Activated T-cell treated with anti-CD3 and anti-CD28 coated beads, Interleukin-2, amount 50 U/mL, for 1 hour (primary cell): ENCODE measurements around the gene PDE7B.
"Not testable (repeated sequence)": the region's sequence is repeated elsewhere in the genome, so short reads cannot be mapped to it uniquely, and the experiment has no call there.

Source experiments
- DNase-seq: peaks from one replicate; pipeline ENCODE4 v3.0.0-alpha.2; 2020

Gene PDE7B

DNA sequence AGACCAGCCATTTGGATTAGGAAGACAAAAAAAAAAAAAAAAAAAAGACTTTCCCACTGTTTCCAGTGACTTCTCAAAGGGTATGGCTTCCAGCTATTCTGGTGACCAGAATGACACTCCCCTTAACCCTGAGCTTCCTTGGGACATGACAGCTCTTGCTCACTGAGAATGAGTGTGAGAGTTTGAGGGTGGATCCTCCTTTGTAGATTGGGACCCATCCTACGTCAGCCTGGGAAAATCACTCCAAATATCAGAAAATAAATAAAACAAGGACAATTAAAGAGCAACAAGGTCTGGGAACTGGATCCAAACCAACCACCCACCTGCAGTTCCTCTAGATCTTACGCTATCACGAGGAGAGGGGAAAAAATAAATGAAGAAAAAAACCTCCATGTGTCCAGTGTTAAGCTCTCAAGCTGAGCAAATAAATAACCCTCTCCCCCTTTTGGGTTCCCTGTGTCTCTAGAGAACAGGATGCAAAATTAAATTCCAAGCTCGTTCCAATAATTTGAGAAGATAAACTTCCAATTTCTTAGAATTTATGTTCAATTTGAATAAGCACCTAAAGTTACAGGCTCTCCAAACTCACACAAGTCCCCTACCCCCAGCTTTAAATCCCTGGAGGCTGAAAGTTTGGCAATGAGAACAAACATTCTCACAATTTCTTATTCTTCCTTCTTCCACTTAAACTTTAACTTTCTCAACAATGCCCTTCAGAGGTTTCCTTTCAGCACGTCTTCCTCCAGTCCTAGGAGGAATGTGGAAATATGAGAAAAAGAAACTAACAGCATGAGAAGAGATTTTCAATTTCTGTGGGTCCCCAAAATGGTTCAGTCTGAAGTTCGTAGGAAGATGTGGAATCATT lies 228.4 kb downstream of the PDE7B start:
- no peak for DNase-seq

DNA sequence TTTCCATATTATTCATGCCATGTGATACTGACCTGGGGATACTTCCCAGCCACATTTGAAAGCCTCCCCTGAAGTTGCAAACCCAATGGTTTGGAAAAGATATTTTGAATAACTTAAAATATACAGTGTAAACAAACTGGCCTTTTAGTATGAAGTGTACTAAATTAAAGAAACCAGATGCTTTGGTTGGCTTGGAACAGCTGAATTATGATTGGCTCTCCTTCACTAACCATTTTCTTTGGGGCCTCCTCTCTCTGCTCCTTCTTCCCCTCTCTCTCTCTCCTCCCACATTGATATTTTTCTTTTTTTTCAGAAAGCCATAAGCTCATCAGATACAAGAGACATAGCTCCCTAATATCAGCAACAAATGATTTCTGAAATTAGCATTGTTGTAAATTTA lies 232.0 kb downstream of the PDE7B start:
- DNase-seq = no peak

GRCh38 chr6:136084403-136084802 lies 232.9 kb downstream of the PDE7B start:
- DNase-seq = no peak

DNA sequence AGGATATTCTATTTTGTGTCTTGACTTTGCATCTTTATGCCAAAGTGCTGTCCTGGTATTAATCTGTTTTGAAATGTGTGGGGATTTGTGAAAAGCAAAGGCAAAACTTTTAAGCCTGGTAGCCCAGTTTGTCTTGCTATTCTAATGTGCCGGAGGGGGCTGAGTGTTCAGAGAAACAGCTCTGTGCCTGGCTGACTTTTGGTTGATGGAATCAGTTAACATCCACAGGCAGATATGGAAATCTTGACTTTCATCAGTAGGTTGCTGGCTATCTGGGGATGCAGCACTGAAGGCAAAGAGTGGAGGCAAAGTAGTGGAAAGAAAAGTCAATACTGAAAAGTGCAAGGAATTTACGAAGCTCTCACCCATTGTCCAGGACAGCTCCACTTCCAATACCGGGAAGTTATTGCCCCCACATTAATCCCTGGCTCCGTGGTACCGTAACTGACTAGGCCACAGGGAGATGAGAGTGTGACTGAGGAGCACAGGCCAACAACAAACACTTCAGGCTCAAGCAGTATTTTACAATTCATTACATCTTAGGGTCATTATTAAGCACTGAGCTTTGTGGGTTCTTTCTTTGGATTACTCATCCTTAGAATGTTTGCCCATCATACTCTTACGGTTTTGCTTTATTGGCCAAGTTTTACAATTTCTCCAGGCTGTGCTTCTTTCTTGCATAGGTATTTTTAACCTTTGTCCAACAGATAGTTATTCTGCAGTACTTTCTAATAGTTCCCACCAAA lies 234.0 kb downstream of the PDE7B start:
- no peak for DNase-seq

- no peak for DNase-seq
These were observed 235.2 kb downstream of the PDE7B start for GRCh38 chr6:136086686-136087085.

DNA sequence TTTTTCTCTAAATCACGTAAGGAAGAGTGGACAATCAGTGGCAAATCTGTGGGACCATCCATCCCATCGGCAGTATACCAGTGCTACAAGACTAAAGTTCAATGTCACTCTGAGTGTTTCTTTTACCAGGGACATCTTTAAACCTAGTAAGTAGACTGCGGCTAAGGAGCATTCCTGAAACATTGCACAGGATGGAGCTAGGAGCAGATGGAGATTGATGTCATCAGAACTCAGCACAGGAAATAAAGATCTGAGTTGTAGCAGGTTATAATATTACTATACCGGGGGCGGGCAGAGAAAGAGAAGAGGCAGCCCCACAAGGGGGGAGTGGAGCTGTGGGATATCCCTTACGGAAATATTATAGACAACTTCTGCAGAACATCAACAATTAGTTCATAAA lies 236.5 kb downstream of the PDE7B start:
- DNase-seq = no peak

GRCh38 chr6:136088693-136089092 lies 237.2 kb downstream of the PDE7B start:
- no peak for DNase-seq

DNA sequence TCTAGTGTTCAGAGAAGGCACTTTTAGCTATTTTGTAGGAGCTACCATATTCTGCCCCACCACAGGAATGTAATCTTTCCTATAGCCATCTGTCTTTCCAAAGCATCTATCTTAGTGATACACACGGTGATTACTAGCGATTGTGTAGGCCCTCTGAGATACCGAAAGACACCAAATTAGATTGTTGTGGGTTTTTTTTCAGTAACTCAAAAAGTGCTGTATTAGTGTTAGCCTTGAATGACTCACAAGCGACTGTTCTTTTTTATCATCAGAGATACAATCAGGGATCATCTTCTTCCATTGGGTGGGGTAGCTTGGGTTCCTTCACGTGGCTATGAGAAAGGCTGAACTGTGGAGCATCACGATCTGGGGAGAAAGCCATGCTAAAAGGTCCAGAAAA lies 238.4 kb downstream of the PDE7B start:
- DNase-seq = no peak

DNA sequence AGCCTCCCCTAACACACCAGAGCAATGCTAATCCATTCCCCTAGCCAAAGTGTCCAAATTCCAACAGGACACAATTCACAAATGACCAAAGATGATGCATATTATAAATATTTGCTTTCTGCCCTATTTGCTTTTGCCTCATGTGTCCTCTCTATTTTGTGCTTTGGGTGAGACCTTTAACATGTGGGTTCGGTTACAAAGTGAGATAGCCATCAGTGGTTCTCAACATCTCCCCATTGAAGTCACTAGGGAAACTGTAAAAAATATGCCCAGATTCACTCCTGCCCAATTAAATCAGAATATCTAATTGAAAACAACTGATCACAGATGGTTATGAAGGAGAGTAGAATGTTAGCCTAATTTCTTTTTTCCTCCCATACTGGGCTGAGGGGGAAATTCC lies 239.4 kb downstream of the PDE7B start:
- DNase-seq = no peak

DNA sequence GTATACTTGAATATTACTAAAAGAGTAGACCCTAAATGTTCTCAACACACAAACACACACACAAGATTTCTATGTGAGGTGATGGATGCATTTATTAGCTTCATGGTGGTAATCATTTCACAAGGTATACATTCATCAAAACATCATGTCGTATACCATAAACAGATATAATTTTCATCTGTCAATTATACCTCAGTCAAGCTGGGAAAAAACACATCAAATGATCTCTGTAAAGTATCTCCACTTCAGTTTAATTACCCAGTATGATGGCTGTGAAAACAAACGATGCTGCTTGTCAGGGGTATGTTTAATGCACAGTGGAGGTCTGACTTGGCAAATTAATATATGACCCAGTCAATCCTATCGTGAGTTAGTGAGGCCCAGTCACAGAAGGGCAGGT lies 241.4 kb downstream of the PDE7B start:
- DNase-seq = no peak

DNA sequence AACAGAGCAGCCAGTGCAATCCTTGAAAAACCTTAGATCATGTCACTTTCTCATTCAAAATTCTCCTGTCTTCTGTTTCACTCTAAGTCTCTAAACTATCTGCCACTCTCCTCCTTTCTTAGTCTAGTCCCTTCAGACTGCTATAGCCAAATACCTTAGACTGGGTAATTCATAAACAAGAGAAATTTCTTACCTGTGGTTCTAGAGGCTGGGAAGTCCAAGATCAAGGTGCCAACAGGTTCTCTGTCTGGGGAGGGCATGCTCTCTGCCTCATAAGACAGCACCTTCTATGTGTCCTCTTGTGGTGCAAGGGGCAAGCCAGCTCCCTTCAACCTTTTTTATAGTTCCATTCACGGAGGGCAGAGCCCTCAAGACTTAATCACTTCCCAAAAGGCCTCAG lies 242.3 kb downstream of the PDE7B start:
- DNase-seq = no peak

- DNase-seq = no peak
These were observed 243.3 kb downstream of the PDE7B start for GRCh38 chr6:136094812-136095211.

DNA sequence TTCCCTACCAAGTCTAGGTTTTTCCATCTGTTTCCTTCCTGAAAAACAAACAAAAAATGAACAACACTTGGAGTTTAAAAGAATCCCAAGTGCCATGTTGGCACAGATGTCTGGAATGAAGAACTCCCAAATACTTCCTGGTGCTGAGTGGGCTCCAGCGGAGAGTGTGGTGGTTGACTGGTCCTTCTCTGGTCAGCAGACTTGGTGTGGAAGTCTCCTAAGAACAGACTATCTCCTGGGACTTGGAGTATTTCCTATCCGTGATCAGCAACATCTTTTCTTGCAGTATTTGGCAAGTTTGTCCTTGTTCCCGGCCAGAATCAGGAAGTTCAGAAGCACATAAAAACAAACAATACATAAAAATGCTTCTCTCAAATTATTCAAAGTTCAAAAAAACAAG lies 244.5 kb downstream of the PDE7B start:
- no peak for DNase-seq

GRCh38 chr6:136102991-136103688 lies 251.6 kb downstream of the PDE7B start:
- no peak for DNase-seq

DNA sequence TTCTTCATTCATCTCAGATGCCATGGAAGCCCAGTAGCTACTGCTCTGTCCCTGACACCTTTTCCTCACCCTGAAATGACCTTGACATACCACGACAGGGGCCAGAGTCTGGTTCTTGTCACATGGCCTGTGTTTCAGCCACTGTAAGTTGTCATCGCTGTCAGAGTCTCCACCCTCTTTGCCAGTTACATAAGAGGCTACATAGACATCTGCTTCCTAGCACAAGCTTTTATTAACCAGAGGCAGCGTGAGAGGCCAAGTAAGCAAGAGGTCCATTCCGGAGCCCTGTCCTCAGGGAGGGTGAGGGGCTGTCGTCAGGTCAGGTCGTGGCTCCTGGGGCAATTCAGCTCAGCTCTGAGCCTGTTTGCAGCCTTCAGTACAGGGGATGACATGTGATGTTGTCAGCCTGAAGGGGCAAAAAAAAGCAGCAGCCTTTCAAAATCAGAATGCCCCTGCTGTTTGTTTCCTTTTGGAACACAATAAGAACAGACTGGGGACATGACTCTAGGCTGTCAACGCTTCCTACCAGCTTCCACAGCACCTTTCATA lies 252.3 kb downstream of the PDE7B start:
- DNase-seq = no peak

DNA sequence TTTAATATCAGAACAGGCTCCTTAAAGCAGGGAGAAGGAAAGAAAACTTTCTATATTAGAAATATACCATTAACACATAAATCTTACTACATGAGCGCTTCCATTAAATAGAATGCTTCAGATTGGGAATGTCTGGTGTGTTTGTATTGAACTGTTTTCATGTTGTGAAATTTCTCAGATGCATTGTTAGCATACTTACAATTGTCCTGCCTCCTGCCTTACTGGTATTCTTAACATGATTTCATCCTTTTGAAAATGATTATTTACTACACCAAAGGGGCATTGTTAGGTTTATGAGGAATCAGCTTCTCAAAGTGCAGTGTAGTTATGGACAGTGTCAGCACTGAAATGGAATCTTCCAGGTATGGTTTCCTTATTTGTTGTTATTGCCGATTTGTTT lies 253.1 kb downstream of the PDE7B start:
- DNase-seq = no peak

- DNase-seq = not testable (repeated sequence)
These were observed 254.3 kb downstream of the PDE7B start for GRCh38 chr6:136105797-136106196.

GRCh38 chr6:136108361-136108945 lies 257.0 kb downstream of the PDE7B start:
- DNase-seq = no peak

DNA sequence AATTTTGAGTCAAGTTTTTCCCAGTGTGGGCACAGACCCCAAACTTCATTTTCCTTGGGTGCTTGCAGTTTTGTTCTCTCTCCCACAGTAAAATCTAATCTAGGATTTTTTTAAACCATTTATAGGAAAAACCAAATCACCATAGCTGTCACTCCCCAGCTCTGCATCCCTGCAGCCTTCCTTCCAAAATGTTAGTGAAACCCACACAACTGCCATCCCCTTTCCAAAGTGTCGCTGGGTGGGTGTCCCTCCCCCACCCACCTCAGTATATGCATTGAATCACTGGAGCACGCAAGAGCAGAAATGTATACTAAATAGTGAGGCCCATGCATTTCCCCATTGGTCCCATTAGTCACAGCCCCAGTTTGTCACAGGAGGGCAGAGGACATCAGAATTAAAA lies 260.3 kb downstream of the PDE7B start:
- DNase-seq = no peak

DNA sequence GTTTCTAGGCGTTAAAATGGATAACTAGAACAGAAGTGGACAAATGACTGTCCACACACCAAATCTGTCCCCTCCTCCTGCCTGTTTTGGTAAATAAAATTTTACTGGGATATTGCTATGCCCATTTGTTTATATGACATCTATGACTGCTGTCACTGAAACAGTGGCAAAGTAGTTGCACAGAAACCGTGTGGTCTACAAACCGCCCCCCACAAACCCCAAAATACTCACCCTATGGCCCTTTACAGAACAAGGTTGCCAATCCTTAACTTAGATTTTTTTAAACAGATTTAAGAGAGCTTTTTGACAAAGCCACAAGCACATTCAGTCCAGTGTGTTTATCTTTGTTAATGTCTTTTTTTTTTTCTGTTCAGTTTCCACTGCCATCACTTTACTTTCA lies 260.8 kb downstream of the PDE7B start:
- DNase-seq = no peak

DNA sequence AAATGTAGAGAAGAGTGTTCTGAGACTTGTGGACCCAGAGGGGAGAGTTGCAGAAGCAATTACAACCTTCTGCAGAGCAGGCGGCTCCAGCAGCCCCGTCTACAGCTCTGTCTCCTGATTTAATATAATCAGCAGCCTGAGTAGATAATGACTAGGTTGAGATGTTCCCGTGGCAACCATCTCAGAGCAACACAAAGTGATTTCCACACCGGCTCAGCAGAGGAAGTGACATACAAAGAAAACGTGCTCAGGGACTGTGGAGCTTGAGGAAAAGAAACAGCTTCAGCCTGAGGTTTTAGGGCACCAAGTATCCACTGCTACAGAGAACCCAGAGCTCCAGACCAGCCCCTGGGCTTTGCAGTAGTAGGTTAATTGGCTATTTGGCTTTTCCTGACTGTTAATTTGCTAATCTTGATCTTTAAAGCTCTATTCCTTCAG lies 262.3 kb downstream of the PDE7B start:
- no peak for DNase-seq

- DNase-seq = no peak
These were observed 263.2 kb downstream of the PDE7B start for GRCh38 chr6:136114661-136115060.

DNA sequence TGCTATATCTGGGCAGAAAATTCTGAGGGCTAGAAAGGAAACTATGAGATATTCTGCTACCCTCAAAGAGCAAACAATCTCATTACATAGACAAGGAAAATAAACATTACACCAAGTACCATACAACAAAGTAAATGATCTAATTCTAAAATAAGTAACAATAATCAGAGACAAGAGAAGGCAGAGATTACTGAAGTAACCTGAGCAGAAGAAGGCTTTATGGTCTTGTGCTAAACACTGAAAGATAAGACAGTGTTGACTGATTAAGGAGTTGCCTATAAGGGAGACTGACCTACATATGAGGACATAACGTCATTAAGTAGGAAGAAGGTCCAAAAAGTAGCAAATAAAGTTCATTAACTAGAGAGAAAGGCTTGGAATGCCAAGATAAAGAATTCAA lies 264.4 kb downstream of the PDE7B start:
- no peak for DNase-seq
